Aorta (tissue), 5 donors: Measurements from ENCODE around the gene TP73. TPM values are rescaled to one million over a fixed set of nuclear protein-coding genes. Genes with fewer than 3 reads are reported as not detected.

Experiments
- ATAC-seq: fragments of 200-7000 bp; cut with Tn5 transposase; one replicate; pipeline ENCODE4 v1.9.1; 2022; ENCODE audit warnings: moderate library complexity; ENCODE audit not compliant: low FRiP score
- DNase-seq, 2 donors: peaks; one replicate each; pipeline ENCODE4 v3.0.0-alpha.2; 2020
- H3K27ac ChIP-seq, 2 donors: one replicate each; pipeline ENCODE4 v1.5.1; 2013; ENCODE audit warnings: low read length in 2 of 2, mild to moderate bottlenecking in 2 of 2, moderate library complexity in 2 of 2, control low read depth in 1 of 2, inconsistent platforms in 1 of 2, low read depth in 1 of 2
- H3K27me3 ChIP-seq, 2 donors: one replicate each; pipeline ENCODE4 v1.6.1; 2013; ENCODE audit warnings: control low read depth in 1 of 2, low read length in 1 of 2, mild to moderate bottlenecking in 1 of 2, moderate library complexity in 1 of 2; ENCODE audit not compliant: insufficient read depth in 2 of 2, control insufficient read depth in 1 of 2
- H3K36me3 ChIP-seq, 2 donors: one replicate each; pipeline ENCODE4 v1.6.1; 2013; ENCODE audit warnings: control low read depth in 1 of 2, low read length in 1 of 2, mild to moderate bottlenecking in 1 of 2; ENCODE audit not compliant: insufficient read depth in 2 of 2, control insufficient read depth in 1 of 2
- H3K4me1 ChIP-seq, 2 donors: one replicate each; pipeline ENCODE4 v1.6.1; 2013; ENCODE audit warnings: low read length in 2 of 2, control low read depth in 1 of 2, mild to moderate bottlenecking in 1 of 2, moderate library complexity in 1 of 2; ENCODE audit not compliant: insufficient read depth in 2 of 2, control insufficient read depth in 1 of 2
- H3K4me3 ChIP-seq, 2 donors: one replicate each; pipeline ENCODE4 v1.5.1; 2013; ENCODE audit warnings: low read length in 2 of 2, control low read depth in 1 of 2, mild to moderate bottlenecking in 1 of 2
- H3K9me3 ChIP-seq: one replicate; pipeline ENCODE4 v1.6.1; 2013; ENCODE audit warnings: mild to moderate bottlenecking, low read length; ENCODE audit not compliant: control insufficient read depth
- WGBS, 2 donors: extraction: QIAGEN DNeasy Blood & Tissue Kit; methylation state at CpG; one replicate each; pipeline ENCODE4 v1.1.7; 2013; 5-methylcytosine and 5-hydroxymethylcytosine counted together
- intact Hi-C, 2 donors: fragments of 100-400 bp; cut with DNase I; formaldehyde crosslinking; loops; one replicate each; pipeline versions ENCODE4 v1.14.2 to v1.15.0; 2022
- polyA plus RNA-seq, 2 donors: library from polyadenylated mRNA; stranded (reverse); fragments of 200-250 nt; gene quantifications; one replicate each; pipeline ENCODE4 v1.2.3, GENCODE V29; 2013
- total RNA-seq, 2 donors: library from RNA; stranded (reverse); fragmentation: NEBNext Ultra II Directional; extraction: Animal tissue kit (Norgen Biotek cat#: 25700); gene quantifications; one replicate each; pipeline ENCODE4 v1.2.1, GENCODE V29; 2021
- donor health status: healthy with polysubstance abuse.
- donor health status: Bipolar disorder and iron deficiency.
- donor health status: DM: no; HTN: no; CAD: no.
- donor health status: DM: no; HTN: no; CAD: no.
- donor health status: DM: yes; HTN: yes; CAD: no.

Gene TP73
- total and polyA plus RNA-seq, 4 donors: 0.18 to 0.38 TPM; not detected in 2

GRCh38 chr1:3699596-3699995, 47.3 kb downstream of the TP73 start:
- no peak for DNase-seq
- Histone ChIP-seq H3K4me1 (no peaks in the 10 kb centered on the region), H3K4me3 (no peak overlapping the region), H3K36me3 (no peaks in the 10 kb centered on the region), H3K27me3 (no peaks in the 10 kb centered on the region), H3K9me3 (no peaks in the 10 kb centered on the region), H3K27ac (no peak overlapping the region)
- intact Hi-C loops: no loop called here
- no peak for ATAC-seq
- 51 to 66% methylated on average over 16 to 18 of the region's 18 CpGs for WGBS, 2 donors

GRCh38 chr1:3700631-3701030, 48.3 kb downstream of the TP73 start:
- H3K9me3 ChIP-seq: no peaks in the 10 kb centered on the region
- H3K27ac ChIP-seq: no peak overlapping the region
- H3K4me3 ChIP-seq: no peak overlapping the region
- no peaks in the 10 kb centered on the region for H3K27me3 ChIP-seq
- ATAC-seq: no peak
- intact Hi-C loops: no loop called here
- no peaks in the 10 kb centered on the region for H3K36me3 ChIP-seq
- DNase-seq: no peak
- H3K4me1 ChIP-seq: no peaks in the 10 kb centered on the region
- WGBS, 2 donors: 85 to 89% methylated on average over 10 of the region's 10 CpGs

GRCh38 chr1:3702528-3702927, 50.2 kb downstream of the TP73 start:
- no peak overlapping the region for H3K27ac ChIP-seq
- DNase-seq (no peak), ATAC-seq (no peak)
- H3K4me1 ChIP-seq: no peaks in the 10 kb centered on the region
- H3K27me3 ChIP-seq: no peaks in the 10 kb centered on the region
- 87% methylated on average over 17 to 19 of the region's 19 CpGs for WGBS, 2 donors
- no peaks in the 10 kb centered on the region for H3K9me3 ChIP-seq
- intact Hi-C loops: no loop called here
- H3K36me3 ChIP-seq: no peaks in the 10 kb centered on the region
- no peak overlapping the region for H3K4me3 ChIP-seq

- Histone ChIP-seq H3K4me1 (no peaks in the 10 kb centered on the region), H3K4me3 (no peak overlapping the region), H3K36me3 (no peaks in the 10 kb centered on the region), H3K27ac (no peak overlapping the region), H3K27me3 (no peaks in the 10 kb centered on the region), H3K9me3 (no peaks in the 10 kb centered on the region)
- 60 to 61% methylated on average over 20 to 21 of the region's 21 CpGs for WGBS, 2 donors
- intact Hi-C loops: no loop called here
- ATAC-seq (no peak), DNase-seq (no peak)
Observed at GRCh38 chr1:3702990-3703728, 50.8 kb downstream of the TP73 start.

- 87 to 88% methylated on average over 28 of the region's 28 CpGs for WGBS, 2 donors
- ATAC-seq (no peak), DNase-seq (no peak)
- intact Hi-C loops: no loop called here
- Histone ChIP-seq H3K4me1 (no peaks in the 10 kb centered on the region), H3K27me3 (no peaks in the 10 kb centered on the region), H3K4me3 (no peak overlapping the region), H3K9me3 (no peaks in the 10 kb centered on the region), H3K36me3 (no peaks in the 10 kb centered on the region), H3K27ac (no peak overlapping the region)
Observed at GRCh38 chr1:3703786-3704371, 51.6 kb downstream of the TP73 start.

- Histone ChIP-seq H3K27me3 (no peaks in the 10 kb centered on the region), H3K27ac (no peak overlapping the region), H3K4me3 (no peak overlapping the region), H3K9me3 (no peaks in the 10 kb centered on the region), H3K36me3 (no peaks in the 10 kb centered on the region), H3K4me1 (no peaks in the 10 kb centered on the region)
- DNase-seq (no peak), ATAC-seq (no peak)
- WGBS, 2 donors: 81 to 82% methylated on average over 19 of the region's 19 CpGs
- intact Hi-C loops: no loop called here
Observed at GRCh38 chr1:3705341-3705950, 53.1 kb downstream of the TP73 start.

GRCh38 chr1:3706651-3707297, 54.5 kb downstream of the TP73 start:
- Histone ChIP-seq H3K4me3 (no peak overlapping the region), H3K4me1 (no peaks in the 10 kb centered on the region), H3K27me3 (no peaks in the 10 kb centered on the region), H3K27ac (no peak overlapping the region), H3K9me3 (no peaks in the 10 kb centered on the region), H3K36me3 (no peaks in the 10 kb centered on the region)
- DNase-seq (no peak), ATAC-seq (no peak)
- 80 to 89% methylated on average over 26 of the region's 26 CpGs for WGBS, 2 donors
- intact Hi-C loops: no loop called here

GRCh38 chr1:3707298-3707938, 55.1 kb downstream of the TP73 start:
- Histone ChIP-seq H3K9me3 (no peaks in the 10 kb centered on the region), H3K36me3 (no peaks in the 10 kb centered on the region), H3K4me3 (no peak overlapping the region), H3K4me1 (no peaks in the 10 kb centered on the region), H3K27me3 (no peaks in the 10 kb centered on the region), H3K27ac (no peak overlapping the region)
- ATAC-seq: no peak
- intact Hi-C loops: no loop called here
- 33 to 42% methylated on average over 35 of the region's 35 CpGs for WGBS, 2 donors
- DNase-seq: no peak
